CD4-positive, alpha-beta T cell treated with Interleukin-17A for 4 hours (primary cell): ENCODE measurements around the gene INSL3.
"Not testable (repeated sequence)": the region's sequence is repeated elsewhere in the genome, so short reads cannot be mapped to it uniquely, and the experiment has no call there.

ENCODE experiments used
- DNase-seq: peaks from one replicate; pipeline ENCODE4 v3.0.0-alpha.2; 2020; ENCODE audit warnings: mixed read lengths

INSL3 gene

GRCh38 chr19:17811103-17811502 lies 10.2 kb downstream of the INSL3 start:
- DNase-seq: no peak

- peak; percentile 53 for DNase-seq
Measured at GRCh38 chr19:17807731-17808316, 13.5 kb downstream of the INSL3 start.

GRCh38 chr19:17806945-17807344 lies 14.4 kb downstream of the INSL3 start:
- peak; percentile 24 for DNase-seq

- no peak for DNase-seq
Measured at GRCh38 chr19:17805427-17805826, 15.9 kb downstream of the INSL3 start.

- DNase-seq: peak; percentile 70
Measured at GRCh38 chr19:17803264-17803896, 17.9 kb downstream of the INSL3 start.

- DNase-seq: no peak
Measured at GRCh38 chr19:17802137-17802858, 19.0 kb downstream of the INSL3 start.

- DNase-seq: not testable (repeated sequence)
Measured at GRCh38 chr19:17798599-17798998, 22.7 kb downstream of the INSL3 start.

- peak; percentile 24 for DNase-seq
Measured at GRCh38 chr19:17797424-17798201, 23.7 kb downstream of the INSL3 start.

GRCh38 chr19:17796838-17797423 lies 24.4 kb downstream of the INSL3 start:
- DNase-seq: no peak

GRCh38 chr19:17796013-17796837 lies 25.1 kb downstream of the INSL3 start:
- no peak for DNase-seq

GRCh38 chr19:17795495-17795856 lies 25.8 kb downstream of the INSL3 start:
- no peak for DNase-seq

- DNase-seq: peak; percentile 70
Measured at GRCh38 chr19:17794731-17795494, 26.4 kb downstream of the INSL3 start, which contains the start of gene B3GNT3. Gene B3GNT3, plus strand, starts transcription at chr19:17795138. Its CDS starts 12,670 bp downstream, at chr19:17807808.

GRCh38 chr19:17794412-17794730 lies 26.9 kb downstream of the INSL3 start:
- DNase-seq: no peak

GRCh38 chr19:17790059-17790780 lies 31.1 kb downstream of the INSL3 start:
- no peak for DNase-seq

GRCh38 chr19:17788632-17789031 lies 32.7 kb downstream of the INSL3 start:
- no peak for DNase-seq

GRCh38 chr19:17787274-17787913 lies 33.9 kb downstream of the INSL3 start:
- DNase-seq: no peak

GRCh38 chr19:17784201-17785008 lies 36.9 kb downstream of the INSL3 start:
- DNase-seq: peak; percentile 86

GRCh38 chr19:17783721-17784120 lies 37.6 kb downstream of the INSL3 start:
- not testable (repeated sequence) for DNase-seq

- DNase-seq: no peak
Measured at GRCh38 chr19:17780781-17781180, 40.5 kb downstream of the INSL3 start.
